ENCODE results near the gene EIPR1. TPM values are rescaled to one million over a fixed set of nuclear protein-coding genes. Genes with fewer than 3 reads are reported as not detected.
A peak's percentile ranks its signal among the peaks of the same experiment; 100 is the strongest.

The EIPR1 gene
- total RNA-seq, 2 donors from 2014 or later = 26.1 to 45.7 TPM

DNA sequence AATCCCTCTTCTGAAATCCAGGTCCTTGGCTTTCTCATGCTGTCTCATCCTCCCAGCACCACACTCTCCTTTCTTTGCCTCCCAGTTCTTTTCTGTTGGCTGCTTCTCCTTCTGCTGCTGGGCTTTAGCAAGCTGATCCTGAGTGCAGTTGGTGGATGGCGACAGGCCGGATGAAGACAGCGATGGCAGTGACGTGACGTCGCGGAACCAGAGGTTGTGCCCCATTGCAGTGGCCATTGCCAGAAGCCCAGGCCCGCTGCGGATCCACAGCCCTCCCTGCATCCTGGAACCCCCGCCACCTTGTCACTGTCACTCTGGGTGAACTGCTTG lies 75.2 kb downstream of the EIPR1 start:
- no peak for ATAC-seq (replicated peaks)
- Mint-ChIP-seq H3K27ac (peak overlapping the region; percentile 48), H3K4me3 (peak overlapping the region; percentile 20)

DNA sequence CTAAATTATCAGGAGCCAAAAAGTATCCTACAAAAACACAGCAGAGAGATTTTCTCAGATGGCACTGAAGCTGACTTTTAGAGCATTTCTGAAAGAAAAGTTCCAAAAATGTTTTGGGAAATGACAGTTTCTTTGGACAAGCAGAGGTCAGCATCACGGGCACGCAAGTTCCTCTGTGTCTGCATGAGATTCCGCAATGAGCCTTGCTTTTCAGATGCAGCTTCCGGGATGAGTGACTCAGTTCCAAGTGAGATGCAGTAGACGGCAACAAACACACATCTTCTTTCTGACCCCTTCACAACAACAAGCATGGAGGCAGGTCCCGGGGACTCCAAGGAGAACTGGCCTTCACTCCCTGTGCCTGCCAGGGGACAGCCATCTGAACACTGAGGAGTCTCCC lies 76.6 kb downstream of the EIPR1 start:
- H3K36me3 Mint-ChIP-seq (ENCODE audit: low read depth) = peaks cover 25% of the 10 kb centered on the region
- H3K4me1 Mint-ChIP-seq = peaks cover 18% of the 10 kb centered on the region
- peak overlapping the region; percentile 28 for H3K27ac Mint-ChIP-seq
- H3K27me3 Mint-ChIP-seq = no peaks in the 10 kb centered on the region
- no peaks in the 10 kb centered on the region for H3K9me3 Mint-ChIP-seq
- H3K4me3 Mint-ChIP-seq = no peak overlapping the region
- ATAC-seq (replicated peaks) = no peak

More for the DNA sequence above, 75.2 kb downstream of the EIPR1 start:
- H3K27me3 Mint-ChIP-seq = no peaks in the 10 kb centered on the region
- peaks cover 25% of the 10 kb centered on the region for H3K36me3 Mint-ChIP-seq (ENCODE audit: low read depth)
- H3K9me3 Mint-ChIP-seq = no peaks in the 10 kb centered on the region
- peaks cover 18% of the 10 kb centered on the region for H3K4me1 Mint-ChIP-seq

DNA sequence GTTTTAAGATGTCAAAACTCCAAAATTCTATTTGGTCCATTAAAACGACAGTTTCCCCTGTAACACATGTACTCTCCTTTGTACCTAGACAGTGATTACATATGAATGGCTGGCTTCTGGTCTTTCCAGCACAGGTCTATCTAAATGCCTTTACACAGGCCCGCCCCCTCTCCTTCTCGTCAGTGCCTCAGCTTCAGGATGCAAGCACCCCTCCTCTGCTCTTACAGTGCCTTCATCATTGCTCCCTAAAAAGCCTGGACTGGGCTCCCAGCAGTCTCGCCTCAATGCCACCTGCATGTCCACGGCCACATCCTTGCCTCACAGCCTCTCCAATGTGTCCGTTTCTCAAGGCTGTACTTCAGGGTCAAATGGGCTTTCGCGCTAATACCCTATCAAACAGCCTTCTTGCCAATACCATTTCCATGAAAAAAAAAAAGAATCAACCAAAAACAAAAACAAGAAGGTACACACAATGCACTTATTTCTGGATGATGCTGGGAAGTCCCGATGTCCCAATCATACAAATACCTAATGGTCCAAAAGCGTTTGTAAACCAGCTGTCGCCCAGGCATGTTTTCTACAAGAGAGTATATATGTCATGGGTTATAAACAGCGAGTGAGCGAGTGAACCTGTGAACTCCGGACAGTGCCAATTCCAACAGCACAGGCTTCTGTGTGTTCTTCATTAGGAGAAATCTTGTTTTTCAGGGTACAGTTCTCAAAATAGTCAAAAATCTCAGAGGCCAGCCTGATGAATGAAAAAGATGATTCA lies 77.2 kb downstream of the EIPR1 start:
- ATAC-seq (replicated peaks) = no peak
- no peak overlapping the region for H3K4me3 Mint-ChIP-seq
- H3K27me3 Mint-ChIP-seq = no peaks in the 10 kb centered on the region
- H3K27ac Mint-ChIP-seq = peak overlapping the region; percentile 53
- no peaks in the 10 kb centered on the region for H3K9me3 Mint-ChIP-seq
- H3K4me1 Mint-ChIP-seq = peaks cover 14% of the 10 kb centered on the region
- peaks cover 25% of the 10 kb centered on the region for H3K36me3 Mint-ChIP-seq (ENCODE audit: low read depth)

DNA sequence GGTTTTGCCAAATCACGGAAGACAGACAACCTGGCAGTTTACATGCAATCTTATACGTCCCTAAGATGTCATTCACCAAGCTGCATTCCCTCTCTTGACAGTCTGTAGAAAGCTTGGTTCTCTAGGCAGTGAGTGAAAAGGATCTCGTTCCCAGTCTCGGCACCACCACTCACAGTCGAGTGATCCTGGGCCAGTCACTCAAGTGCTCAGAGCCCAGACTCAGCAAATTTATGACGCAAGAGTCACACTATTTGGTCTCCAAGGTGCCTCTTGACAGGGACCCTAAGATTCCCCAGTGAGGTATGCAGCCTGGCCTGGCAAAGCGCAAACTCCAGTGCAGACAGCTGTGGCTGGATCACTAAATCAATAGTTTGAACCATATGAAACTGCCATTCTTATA lies 77.9 kb downstream of the EIPR1 start:
- peaks cover 7% of the 10 kb centered on the region for H3K4me1 Mint-ChIP-seq
- no peak overlapping the region for H3K4me3 Mint-ChIP-seq
- H3K9me3 Mint-ChIP-seq = no peaks in the 10 kb centered on the region
- H3K27ac Mint-ChIP-seq = no peak overlapping the region
- H3K27me3 Mint-ChIP-seq = no peaks in the 10 kb centered on the region
- H3K36me3 Mint-ChIP-seq (ENCODE audit: low read depth) = peaks cover 25% of the 10 kb centered on the region
- no peak for ATAC-seq (replicated peaks)

DNA sequence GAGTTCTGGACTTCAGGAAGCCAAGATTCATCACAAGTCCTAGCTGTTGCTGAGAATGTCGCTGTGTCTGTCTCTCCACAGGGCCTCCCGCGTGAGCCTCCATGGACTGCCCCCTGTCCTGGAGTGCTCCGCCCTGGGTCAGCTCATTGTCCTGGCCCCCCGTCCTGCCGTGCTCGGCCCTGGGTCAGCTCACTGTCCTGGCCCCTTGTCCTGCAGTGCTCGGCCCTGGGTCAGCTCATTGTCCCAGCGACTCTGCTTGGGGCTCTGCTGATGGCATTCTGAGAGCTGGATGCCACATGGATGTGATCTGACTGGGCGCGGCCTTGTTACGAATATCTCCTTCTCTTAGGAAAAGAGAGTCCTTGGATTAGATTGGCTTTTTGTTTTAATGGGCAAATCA lies 78.5 kb downstream of the EIPR1 start:
- peaks cover 5% of the 10 kb centered on the region for H3K4me1 Mint-ChIP-seq
- H3K27me3 Mint-ChIP-seq = no peaks in the 10 kb centered on the region
- no peak overlapping the region for H3K4me3 Mint-ChIP-seq
- no peak for ATAC-seq (replicated peaks)
- no peak overlapping the region for H3K27ac Mint-ChIP-seq
- H3K9me3 Mint-ChIP-seq = no peaks in the 10 kb centered on the region
- peaks cover 25% of the 10 kb centered on the region for H3K36me3 Mint-ChIP-seq (ENCODE audit: low read depth)

DNA sequence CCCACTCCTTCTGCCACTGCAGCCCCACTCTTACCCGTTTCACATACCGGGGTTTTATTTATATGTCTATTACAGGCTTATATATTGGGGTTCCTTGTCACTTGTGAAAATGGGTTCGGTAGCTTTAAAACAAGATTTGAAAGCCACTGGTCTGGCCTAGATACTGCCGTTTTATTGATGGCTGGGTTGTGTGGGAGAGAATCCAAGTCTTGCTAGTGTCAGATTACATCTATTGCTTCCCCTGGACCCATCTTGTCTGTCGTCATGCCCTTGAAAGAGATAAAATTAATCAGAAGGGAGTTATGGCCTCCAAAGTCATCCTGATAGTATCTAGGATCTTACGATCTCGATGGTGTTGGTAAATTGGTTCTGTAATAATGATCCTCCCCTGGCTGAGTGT lies 79.4 kb downstream of the EIPR1 start:
- Mint-ChIP-seq H3K27ac (no peak overlapping the region), H3K36me3 (ENCODE audit: low read depth) (peaks cover 25% of the 10 kb centered on the region), H3K4me3 (no peak overlapping the region), H3K4me1 (no peaks in the 10 kb centered on the region), H3K9me3 (no peaks in the 10 kb centered on the region), H3K27me3 (no peaks in the 10 kb centered on the region)
- ATAC-seq (replicated peaks) = no peak

DNA sequence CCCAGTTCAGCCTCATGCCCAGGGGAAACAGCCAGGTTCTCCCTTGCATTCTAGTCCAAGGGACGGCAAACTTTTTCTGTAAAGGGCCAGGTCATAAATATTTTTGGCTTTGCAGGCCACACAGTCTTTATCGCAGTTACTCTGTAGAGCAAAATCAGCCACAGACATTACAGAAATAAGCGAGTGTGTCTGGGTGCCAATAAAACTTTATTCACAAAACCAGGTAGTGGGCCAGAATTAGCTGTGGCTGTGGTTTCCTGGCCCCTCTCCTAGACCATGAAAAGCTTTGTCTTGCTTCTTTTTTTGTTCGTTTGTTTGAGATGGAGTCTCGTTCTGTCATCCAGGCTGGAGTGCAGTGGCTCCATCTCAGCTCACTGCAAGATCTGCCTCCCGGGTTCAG lies 80.1 kb downstream of the EIPR1 start:
- no peak overlapping the region for H3K4me3 Mint-ChIP-seq
- no peak for ATAC-seq (replicated peaks)
- H3K36me3 Mint-ChIP-seq (ENCODE audit: low read depth) = peaks cover 21% of the 10 kb centered on the region
- H3K27ac Mint-ChIP-seq = no peak overlapping the region
- H3K9me3 Mint-ChIP-seq = no peaks in the 10 kb centered on the region
- no peaks in the 10 kb centered on the region for H3K27me3 Mint-ChIP-seq
- H3K4me1 Mint-ChIP-seq = no peaks in the 10 kb centered on the region

DNA sequence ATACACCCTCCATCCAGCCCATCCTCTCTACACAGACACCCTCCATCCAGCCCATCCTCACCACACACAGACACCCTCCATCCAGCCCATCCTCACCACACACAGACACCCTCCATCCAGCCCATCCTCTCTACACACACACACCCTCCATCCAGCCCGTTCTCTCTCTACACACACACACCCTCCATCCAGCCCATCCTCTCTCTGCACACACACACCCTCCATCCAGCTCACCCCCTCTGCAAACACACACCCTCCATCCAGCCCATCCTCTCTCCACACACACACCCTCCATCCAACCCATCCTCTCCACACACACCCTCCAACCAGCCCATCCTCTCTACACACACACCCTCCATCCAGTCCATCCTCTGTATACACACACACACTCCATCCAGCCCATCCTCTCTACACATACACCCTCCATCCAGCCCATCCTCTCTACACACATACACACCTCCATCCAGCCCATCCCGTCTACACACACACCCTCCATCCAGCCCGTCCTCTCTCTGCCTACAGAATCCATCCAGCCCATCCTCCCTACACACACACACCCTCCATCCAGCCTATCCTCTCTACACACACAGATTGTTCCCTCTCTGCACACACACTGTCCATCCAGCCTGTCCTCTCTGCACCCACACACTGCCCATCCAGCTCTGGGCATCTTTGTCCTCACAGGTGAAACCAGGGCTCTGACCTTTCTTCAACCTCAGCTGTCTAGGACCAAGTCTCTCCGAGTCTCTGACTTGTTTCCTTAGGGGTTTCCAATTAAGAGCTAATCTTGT lies 81.2 kb downstream of the EIPR1 start:
- Mint-ChIP-seq H3K36me3 (ENCODE audit: low read depth) (peaks cover 12% of the 10 kb centered on the region), H3K27ac (no peak overlapping the region), H3K9me3 (no peaks in the 10 kb centered on the region), H3K4me1 (no peaks in the 10 kb centered on the region), H3K27me3 (no peaks in the 10 kb centered on the region), H3K4me3 (no peak overlapping the region)
- no peak for ATAC-seq (replicated peaks)

DNA sequence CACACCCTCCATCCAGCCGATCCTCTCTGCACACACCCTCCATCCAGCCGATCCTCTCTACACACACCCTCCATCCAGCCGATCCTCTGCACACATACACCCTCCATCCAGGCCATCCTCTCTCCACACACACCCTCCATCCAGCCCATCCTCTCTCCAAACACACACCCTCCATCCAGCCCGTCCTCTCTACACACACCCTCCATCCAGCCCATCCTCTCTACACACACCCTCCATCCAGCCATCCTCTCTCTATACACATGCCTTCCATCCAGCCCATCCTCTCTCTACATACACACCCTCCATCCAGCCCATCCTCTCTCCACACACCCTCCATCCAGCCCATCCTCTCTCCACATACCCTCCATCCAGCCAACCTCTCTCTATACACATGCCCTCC lies 83.1 kb downstream of the EIPR1 start:
- H3K4me3 Mint-ChIP-seq = no peak overlapping the region
- H3K4me1 Mint-ChIP-seq = no peaks in the 10 kb centered on the region
- H3K36me3 Mint-ChIP-seq (ENCODE audit: low read depth) = no peaks in the 10 kb centered on the region
- no peaks in the 10 kb centered on the region for H3K9me3 Mint-ChIP-seq
- ATAC-seq (replicated peaks) = no peak
- no peak overlapping the region for H3K27ac Mint-ChIP-seq
- no peaks in the 10 kb centered on the region for H3K27me3 Mint-ChIP-seq

DNA sequence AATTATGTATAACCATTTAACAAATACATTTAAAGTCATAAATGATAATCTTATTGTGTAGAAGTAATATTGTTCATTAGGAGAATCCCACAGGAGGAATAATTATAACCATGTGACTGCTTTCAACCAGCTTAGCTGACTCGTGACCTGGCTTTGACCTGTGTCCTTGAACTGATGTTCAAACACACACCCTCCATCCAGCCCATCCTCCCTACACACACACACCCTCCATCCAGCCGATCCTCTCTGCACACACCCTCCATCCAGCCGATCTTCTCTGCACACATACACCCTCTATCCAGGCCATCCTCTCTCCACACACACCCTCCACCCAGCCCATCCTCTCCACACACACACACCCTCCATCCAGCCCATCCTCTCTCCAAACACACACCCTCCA lies 83.5 kb downstream of the EIPR1 start:
- no peaks in the 10 kb centered on the region for H3K4me1 Mint-ChIP-seq
- no peak overlapping the region for H3K4me3 Mint-ChIP-seq
- no peak overlapping the region for H3K27ac Mint-ChIP-seq
- no peaks in the 10 kb centered on the region for H3K36me3 Mint-ChIP-seq (ENCODE audit: low read depth)
- no peaks in the 10 kb centered on the region for H3K27me3 Mint-ChIP-seq
- no peaks in the 10 kb centered on the region for H3K9me3 Mint-ChIP-seq
- ATAC-seq (replicated peaks) = no peak

DNA sequence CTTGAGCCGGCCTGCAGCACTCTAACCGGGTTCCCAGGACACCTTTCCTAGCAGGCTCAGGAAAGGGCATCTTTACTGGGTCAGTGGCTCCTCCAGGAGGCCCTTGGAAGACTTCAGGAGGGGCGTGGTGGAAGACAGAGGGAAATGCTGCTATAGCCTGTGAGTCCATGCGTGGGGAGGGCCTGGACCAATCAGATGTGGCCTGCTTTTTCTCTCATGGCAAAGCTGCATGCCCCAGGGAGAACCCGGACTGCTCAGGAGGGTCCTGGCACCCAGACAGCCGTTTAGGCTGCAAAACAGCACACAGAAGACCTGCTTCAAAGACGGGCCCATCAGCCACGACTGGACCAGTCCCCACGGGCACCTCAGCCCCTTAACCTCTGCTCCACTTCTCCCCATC lies 84.4 kb downstream of the EIPR1 start:
- no peaks in the 10 kb centered on the region for H3K9me3 Mint-ChIP-seq
- H3K27me3 Mint-ChIP-seq = no peaks in the 10 kb centered on the region
- no peaks in the 10 kb centered on the region for H3K36me3 Mint-ChIP-seq (ENCODE audit: low read depth)
- H3K27ac Mint-ChIP-seq = no peak overlapping the region
- no peak for ATAC-seq (replicated peaks)
- no peak overlapping the region for H3K4me3 Mint-ChIP-seq
- no peaks in the 10 kb centered on the region for H3K4me1 Mint-ChIP-seq

DNA sequence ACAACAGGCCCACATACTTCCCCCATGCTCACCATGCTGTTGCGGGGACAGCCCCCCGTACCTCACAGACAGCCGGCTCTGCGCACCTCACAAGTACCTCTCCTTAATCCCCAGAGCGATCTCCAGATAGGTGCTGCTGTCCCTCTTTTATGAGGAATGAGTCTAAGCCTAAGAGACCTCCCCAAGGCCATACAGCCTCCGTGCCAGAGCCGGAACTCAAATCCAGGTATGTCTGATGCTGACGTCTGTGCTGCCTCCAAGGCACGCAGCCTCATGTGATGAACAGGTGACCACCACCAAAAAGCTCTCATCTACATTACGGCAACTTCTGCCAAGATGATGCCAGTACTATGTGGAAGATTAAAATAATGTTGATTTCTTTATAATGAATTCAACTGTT lies 85.2 kb downstream of the EIPR1 start:
- ATAC-seq (replicated peaks) = no peak
- peaks cover 3% of the 10 kb centered on the region for H3K4me1 Mint-ChIP-seq

DNA sequence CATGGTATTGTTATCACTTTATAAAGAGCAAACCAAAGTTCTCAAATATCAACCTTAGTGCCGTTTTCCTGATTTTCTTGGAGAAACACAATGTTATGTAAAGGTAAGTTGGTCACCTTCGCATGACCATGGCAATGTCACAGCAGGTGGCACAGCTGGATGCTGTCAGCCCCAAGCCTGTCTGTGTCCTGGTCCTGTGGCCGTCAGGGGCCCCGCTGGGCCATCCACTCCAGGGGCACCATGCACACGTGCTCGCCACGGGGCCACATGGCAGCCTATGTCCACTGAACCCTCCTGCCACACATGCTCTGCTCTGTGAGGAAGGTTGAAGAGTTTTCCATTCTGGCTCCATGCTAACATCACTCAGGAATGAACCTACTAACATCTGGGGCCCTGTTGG lies 85.9 kb downstream of the EIPR1 start:
- H3K27me3 Mint-ChIP-seq = no peaks in the 10 kb centered on the region
- peak overlapping the region; percentile 70 for H3K27ac Mint-ChIP-seq
- no peak overlapping the region for H3K4me3 Mint-ChIP-seq
- no peaks in the 10 kb centered on the region for H3K36me3 Mint-ChIP-seq (ENCODE audit: low read depth)
- ATAC-seq (replicated peaks) = no peak
- peaks cover 9% of the 10 kb centered on the region for H3K4me1 Mint-ChIP-seq
- peaks cover 6% of the 10 kb centered on the region for H3K9me3 Mint-ChIP-seq

More for the DNA sequence above, 85.2 kb downstream of the EIPR1 start:
- no peak overlapping the region for H3K4me3 Mint-ChIP-seq
- H3K36me3 Mint-ChIP-seq (ENCODE audit: low read depth) = no peaks in the 10 kb centered on the region
- no peaks in the 10 kb centered on the region for H3K27me3 Mint-ChIP-seq
- peaks cover under 1% of the 10 kb centered on the region for H3K9me3 Mint-ChIP-seq
- H3K27ac Mint-ChIP-seq = peak overlapping the region; percentile 70

DNA sequence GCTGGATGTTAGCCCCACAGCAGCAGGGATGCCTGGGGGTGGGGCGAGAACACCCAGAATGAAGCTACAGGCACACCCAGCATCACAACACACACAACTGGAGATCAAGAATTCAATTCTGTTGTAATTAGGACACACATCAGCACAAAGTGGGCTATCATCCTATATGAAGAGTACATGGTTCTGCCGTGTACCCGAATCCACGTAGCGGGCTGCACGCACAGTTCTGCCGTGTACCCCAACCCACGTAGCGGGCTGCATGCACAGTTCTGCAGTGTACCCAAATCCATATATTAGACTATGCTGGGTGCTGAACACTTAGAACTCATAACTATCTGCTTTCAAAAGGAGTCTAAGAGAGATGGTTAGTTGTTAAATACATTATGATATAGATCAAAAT lies 86.5 kb downstream of the EIPR1 start:
- Mint-ChIP-seq H3K4me3 (no peak overlapping the region), H3K4me1 (peaks cover 9% of the 10 kb centered on the region), H3K36me3 (ENCODE audit: low read depth) (no peaks in the 10 kb centered on the region), H3K27me3 (no peaks in the 10 kb centered on the region), H3K9me3 (peaks cover 6% of the 10 kb centered on the region), H3K27ac (peak overlapping the region; percentile 70)
- no peak for ATAC-seq (replicated peaks)

DNA sequence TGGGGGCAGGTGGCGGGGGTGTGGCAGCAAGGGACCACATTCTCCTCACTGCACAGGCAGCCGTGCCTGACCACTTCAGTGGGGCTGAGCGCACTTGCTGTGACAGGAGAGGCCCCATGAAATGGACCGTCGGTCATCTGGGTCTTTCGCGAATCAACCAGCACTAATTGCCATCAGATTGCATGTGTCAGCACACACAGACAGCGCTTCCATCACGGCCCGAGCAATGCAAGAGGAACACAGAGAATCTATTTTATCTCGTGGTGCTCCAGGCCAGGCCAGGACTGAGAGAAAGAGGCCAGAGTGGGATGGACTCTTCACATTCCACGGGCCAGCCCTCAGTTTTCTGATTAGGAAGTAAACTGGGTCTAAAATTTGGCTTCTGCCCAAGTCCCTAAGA lies 87.0 kb downstream of the EIPR1 start:
- H3K27me3 Mint-ChIP-seq = no peaks in the 10 kb centered on the region
- H3K9me3 Mint-ChIP-seq = peaks cover 6% of the 10 kb centered on the region
- peak overlapping the region; percentile 15 for H3K27ac Mint-ChIP-seq
- H3K4me3 Mint-ChIP-seq = no peak overlapping the region
- H3K4me1 Mint-ChIP-seq = peaks cover 9% of the 10 kb centered on the region
- no peaks in the 10 kb centered on the region for H3K36me3 Mint-ChIP-seq (ENCODE audit: low read depth)
- no peak for ATAC-seq (replicated peaks)
